ENCODE results near the gene DCPS.
"Not testable (repeated sequence)": the region's sequence is repeated elsewhere in the genome, so short reads cannot be mapped to it uniquely, and the experiment has no call there.

The DCPS gene, protein sequence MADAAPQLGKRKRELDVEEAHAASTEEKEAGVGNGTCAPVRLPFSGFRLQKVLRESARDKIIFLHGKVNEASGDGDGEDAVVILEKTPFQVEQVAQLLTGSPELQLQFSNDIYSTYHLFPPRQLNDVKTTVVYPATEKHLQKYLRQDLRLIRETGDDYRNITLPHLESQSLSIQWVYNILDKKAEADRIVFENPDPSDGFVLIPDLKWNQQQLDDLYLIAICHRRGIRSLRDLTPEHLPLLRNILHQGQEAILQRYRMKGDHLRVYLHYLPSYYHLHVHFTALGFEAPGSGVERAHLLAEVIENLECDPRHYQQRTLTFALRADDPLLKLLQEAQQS

DNA sequence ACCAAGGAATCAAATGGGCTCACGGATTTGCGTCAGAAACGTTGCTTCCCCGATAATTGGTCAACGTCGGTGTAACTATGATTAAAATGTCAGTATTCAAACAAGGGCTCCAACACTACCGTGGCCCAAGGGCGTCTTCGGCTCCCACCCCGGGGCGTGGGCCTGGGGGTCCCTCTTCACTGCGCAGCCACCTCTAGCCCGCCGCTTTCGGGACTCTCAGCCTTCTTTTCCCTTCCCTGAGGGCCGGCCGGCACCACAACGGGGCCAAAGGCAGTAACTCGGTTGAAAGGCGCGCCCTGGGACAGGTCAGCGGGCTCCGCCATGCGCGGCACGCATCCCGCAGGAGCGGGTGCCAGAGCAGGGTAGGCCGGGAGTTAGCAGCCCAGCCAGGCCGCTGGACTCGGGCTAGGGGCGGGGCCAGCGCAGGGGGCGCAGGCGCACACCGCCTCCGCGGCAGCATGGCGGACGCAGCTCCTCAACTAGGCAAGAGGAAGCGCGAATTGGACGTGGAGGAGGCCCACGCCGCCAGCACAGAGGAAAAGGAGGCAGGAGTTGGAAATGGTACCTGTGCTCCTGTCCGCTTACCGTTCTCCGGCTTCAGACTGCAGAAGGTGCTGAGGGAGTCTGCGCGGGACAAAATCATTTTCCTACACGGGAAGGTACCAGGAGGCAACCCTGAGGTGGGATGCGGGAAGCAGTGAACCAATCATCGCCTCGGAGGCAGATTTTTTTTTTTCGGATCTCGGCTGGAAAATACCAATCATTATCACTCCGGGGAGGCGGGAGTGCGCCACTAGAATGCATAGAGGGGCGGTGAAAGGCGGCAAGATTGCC lies at the start of gene DCPS:
DCPS (plus strand) TSS at position 438 of the 834 bp plus-strand sequence; CDS start at position 459, 21 bp downstream.
- peak; percentile 77 for DNase-seq

DNA sequence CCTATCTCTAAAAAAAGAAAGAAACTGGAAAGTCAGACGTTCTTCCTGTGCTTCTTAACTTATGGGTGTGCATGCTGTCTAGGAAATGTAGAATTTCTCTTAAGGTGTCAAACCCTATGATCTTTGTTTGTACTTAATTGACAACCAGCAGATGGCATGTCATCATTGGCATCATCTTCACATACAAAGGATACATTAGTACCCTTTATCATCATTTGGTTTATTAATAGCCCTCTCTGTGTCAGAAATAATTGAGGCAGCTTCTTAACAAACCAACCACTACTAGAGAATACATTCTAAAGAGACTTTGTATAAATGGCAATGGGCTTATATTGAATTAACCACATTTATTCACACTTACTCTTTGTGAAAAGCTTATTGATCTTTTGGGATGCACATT lies 49.0 kb upstream of the DCPS start:
- no peak for DNase-seq

DNA sequence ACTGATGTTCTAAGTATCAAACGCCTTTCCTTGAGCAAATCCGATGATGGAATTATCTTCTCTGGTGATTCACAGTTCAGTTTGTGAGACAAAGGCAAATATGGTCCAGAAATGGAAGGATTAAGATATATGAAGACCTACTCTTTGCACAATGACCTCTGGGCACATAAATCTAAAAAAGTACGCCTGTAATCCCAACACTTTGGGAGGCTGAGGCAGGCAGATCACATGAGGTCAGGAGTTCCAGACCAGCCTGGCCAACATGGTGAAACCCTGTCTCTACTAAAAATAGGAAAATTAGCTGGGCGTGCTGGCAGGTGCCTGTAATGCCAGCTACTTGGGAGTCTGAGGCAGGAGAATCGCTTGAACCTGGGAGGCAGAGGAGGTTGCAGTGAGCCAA lies 48.4 kb upstream of the DCPS start:
- DNase-seq, result not testable (repeated sequence)

DNA sequence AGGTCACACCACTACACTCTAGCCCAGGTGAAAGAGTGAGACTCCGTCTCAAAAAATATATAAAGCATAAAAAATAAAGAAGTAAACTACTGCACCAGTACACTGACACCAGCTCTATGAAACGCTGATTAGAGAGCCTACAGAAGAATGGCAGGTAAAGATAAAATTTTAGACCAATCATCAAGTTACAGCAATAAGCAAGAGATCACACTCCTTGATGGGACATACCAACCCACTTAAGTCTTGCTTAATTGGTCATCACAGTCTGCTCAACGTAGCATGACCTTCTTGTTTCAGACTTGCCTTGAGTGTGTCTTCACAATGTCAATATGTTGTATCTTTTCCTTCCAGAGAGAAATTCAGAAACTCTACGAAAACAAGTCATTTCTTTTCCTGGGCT lies 47.6 kb upstream of the DCPS start:
- DNase-seq, result no peak

DNA sequence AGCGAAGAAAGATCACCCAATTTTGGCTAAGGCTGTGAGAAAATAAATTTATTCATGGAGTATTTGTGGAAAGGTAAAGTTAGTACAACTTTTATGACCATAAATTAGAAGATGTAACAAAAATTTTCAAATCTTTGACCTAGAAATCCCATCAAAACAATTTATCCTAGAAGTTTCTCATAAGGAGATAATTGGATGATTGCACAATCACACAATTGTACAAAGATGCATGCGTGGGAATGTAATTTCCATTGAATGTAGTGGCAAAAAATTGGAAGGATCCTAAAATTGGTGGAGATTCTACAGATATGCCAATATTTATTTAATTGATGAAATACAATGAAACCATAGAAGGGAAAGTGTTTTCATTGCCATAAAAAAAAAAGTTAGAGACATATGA lies 46.7 kb upstream of the DCPS start:
- DNase-seq, result no peak

DNA sequence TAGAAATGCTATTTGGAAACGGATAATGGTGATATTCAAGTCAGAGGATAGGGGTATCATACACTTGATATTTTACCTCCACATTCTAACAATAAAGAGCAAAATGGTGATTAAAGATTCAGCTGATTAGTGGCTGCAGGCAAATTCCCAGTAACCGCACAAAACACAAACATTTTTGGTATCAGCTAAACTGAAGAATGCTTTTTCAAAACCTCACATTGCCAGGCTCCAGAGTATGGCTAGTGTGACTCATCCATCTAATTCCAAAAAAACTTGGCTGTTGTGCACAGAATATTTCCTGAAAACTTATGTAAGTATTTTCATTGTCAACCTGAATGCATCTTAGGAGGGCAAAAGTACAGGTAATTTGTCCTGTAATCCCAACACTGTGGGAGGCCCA lies 46.1 kb upstream of the DCPS start:
- DNase-seq, result no peak

DNA sequence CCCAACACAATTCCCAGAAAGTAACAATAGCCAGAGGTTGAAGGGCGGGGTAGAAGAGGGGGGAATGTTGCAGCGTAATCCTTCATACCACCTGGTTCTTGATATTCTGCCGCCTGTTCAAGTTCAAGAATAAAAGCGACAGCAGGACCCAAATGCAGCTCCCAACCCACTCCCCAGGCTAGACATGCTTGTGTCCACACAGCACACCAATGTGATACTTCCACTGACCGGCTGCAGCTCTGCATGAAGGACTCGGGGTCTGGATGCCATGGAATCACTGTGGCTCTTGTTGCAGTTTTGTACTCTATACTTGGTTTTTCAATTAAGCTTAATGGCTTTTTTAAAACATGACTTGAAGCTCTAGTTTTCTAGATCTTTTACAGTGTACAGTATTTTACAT lies 41.6 kb upstream of the DCPS start:
- no peak for DNase-seq

DNA sequence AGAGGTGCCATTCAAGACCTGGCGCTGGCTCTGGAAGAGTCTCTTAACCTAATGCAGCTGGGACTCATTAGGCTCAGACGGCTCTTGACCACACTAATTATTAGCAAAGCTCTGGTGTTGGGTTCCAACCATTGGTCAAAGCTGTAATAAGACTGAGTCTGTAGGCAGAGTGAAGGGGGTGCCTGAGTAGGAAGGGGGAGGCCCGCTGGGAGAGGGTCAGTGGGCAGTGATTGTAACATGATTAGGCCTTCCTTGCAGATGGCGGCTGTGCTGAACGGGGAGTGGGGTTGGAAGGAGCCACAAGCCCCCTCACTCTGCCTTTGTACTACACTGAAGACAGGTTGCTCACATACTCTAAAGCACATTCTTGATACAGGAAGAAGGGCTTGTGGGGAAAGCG lies 40.4 kb upstream of the DCPS start:
- DNase-seq, result no peak

DNA sequence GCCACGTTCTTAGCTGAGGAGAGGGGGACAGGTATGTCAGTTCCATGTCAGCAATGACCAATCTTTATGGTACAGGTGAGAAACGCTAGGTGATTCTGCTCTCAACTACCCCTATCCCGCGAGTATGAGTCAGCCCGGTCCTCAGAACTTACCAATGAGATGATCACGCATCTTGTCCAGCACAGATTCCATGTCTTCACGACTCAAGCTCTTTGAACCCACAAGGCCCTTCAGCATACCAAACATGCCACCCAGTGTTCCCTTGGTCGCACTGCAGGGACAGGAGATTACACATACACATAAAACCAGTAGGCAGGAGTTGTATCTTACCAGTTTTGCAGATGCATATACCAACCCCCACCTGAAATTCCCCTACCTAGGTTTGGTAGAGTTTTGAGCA lies 38.0 kb upstream of the DCPS start:
- DNase-seq, result no peak

DNA sequence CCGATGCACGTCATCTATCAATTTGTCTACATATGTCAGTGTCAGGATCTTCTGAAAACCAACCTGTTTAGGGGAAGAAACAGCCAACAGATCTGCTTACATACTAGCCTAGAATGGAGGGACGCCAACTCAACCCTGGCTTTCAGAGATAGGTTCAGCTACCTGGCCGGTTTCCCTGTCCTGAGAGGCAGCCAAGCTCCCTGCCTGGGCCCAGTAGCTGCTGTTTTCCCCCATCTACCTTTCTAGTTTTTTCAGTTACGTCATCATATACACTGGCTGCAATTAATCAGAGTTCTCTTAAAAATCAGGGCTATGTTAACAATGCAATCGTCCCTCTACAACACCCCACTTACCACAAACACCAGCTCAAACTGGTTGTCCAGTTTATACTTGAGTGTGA lies 36.2 kb upstream of the DCPS start:
- DNase-seq, result no peak

DNA sequence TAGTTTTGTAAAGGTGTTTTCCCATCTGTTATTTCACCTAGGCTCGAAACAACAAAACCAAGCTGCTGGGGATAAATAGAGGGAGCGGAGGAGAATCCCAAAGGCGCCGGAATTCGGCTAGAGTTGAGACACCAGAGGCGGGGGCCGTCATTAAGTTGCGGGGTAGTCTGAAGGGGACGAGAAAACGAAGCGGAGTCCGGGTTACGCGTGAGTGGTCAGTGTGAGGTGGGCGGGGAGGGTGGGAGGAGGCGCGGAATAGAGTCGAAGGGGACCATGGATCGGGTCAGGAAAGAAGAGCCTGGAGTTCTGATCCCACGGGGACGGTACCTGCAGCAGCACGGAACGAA lies 35.5 kb upstream of the DCPS start:
- DNase-seq, result no peak

DNA sequence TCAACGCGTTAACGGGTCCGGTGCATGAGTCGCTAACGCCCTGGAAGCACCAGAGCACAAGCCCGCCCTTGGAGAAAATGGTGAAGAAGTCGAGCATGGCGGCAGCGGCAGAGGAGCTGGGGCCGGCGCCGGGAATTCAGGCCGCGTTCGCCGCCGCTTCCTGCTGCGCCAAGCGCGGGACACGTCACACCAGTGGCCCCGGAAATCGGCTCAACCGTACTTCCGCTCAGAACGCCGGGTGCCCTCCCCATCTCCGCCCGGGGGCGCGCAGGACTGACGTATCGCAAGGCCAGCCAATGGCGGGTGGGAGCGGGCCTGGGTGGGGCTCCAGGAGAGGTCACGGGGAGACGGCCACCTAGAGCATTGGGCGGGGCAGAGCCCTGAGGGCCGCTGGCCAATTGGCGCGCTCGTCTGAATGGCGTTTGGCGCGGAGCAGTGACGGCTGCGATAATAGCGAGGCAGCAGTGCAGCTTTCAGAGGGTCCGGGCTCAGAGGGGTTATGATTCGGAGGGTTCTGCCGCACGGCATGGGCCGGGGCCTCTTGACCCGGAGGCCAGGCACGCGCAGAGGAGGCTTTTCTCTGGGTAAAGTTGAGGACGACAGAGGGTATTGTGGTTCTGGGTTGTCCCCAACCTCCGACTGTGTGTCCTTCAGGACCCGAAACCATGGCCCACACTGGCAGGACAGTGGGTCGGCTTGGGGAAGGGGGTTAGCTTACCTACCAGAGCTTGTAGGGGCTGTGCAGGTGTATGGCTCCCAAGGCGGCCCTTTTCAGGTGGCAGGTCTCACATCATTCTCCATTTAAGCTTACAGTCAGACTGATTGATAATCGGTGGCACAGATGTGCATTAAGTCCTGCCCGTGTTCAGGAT lies 34.9 kb upstream of the DCPS start, which contains the start of the genes FOXRED1 and SRPRA:
FOXRED1 (plus strand) TSS at position 447 of the 872 bp plus-strand sequence; CDS start at position 500, 53 bp downstream.
SRPRA (minus strand) TSS at position 188 of the 872 bp plus-strand sequence; CDS start at position 97, 91 bp downstream.
- DNase-seq, result peak; percentile 99

DNA sequence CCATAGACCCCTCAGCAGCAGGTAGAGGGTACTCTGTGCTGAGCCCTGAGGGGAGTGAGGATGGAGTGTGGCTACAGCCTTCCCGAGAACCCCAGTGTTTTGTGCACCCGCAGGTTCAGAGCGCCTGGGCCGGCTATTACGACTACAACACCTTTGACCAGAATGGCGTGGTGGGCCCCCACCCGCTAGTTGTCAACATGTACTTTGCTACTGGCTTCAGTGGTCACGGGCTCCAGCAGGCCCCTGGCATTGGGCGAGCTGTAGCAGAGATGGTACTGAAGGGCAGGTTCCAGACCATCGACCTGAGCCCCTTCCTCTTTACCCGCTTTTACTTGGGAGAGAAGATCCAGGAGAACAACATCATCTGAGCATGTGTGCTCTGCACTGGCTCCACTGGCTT lies 26.5 kb upstream of the DCPS start:
- no peak for DNase-seq

DNA sequence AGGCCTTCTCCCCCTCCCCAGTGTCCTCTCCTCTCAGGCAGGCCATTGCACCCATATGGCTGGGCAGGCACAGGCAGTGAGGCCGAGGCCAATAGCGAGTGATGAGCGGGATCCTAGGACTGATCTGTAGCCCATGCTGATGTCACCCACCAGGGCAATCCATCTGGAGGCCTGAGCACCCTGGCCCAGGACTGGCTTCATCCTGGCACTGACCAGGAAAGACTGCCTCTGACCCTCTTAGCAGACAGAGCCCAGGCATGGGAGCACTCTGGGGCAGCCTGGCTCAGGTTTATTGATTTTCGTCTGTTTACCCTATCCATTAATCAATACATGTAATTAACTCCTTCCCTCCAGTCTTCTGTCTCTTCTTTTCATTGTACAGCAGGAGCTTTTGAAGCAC lies 26.1 kb upstream of the DCPS start:
- no peak for DNase-seq

DNA sequence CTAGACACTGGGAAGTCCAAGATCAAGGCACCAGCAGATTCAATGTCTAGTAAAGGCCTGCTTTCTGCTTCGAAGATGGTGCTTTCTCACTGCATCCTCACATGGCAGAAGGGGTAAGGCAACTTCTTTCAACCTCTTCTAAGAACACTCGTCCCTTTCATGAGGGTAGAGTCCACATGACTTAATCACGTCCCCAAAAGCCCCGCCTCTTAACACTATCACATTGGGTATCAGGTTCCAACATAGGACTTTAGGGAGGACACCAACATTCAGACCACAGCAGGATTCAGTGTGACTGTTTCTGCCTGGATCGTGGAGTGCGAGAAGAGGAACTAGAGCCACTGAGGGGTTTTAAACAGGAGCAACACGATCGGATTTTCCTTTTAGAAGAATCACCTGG lies 24.7 kb upstream of the DCPS start:
- DNase-seq, result no peak

DNA sequence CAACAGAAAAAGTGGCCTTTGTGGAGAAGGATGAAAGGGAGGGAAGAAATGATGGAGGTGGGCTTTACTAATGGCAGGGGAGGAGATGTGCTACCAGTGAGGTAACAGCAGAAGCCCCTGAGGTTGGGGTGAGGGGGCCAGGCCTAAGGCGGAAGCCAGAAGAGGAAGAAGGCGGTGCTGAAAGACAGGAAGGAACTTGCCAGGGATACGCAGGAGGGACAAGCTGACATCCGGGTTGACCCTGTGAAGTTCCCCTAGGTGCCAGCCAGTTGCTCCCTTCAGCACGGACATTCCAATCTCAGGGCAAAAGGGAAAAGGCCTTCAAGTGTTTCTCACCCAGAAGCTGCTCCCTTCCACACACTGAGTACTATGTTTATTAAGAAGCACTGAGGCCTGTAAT lies 23.3 kb upstream of the DCPS start:
- DNase-seq, result no peak

DNA sequence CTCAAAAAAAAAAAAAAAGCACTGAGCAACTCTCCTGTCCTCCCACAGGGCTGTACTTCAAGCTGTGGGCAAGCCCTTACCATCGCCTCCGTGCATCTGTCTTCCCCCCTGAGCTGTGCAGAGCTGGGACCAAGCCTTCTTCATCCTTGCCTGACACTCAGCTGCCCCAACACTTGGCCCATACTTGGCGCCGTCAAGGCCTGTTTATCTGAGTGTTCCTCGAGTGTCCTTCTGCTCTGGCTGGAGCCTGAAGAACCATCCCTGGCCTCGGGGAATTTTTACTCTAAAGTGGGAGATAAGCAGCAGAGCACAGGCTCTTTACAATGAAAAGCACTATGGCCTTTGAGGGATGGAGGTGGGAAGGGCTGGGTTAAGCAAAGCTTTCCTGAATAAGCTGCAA lies 22.6 kb upstream of the DCPS start:
- DNase-seq, result no peak

DNA sequence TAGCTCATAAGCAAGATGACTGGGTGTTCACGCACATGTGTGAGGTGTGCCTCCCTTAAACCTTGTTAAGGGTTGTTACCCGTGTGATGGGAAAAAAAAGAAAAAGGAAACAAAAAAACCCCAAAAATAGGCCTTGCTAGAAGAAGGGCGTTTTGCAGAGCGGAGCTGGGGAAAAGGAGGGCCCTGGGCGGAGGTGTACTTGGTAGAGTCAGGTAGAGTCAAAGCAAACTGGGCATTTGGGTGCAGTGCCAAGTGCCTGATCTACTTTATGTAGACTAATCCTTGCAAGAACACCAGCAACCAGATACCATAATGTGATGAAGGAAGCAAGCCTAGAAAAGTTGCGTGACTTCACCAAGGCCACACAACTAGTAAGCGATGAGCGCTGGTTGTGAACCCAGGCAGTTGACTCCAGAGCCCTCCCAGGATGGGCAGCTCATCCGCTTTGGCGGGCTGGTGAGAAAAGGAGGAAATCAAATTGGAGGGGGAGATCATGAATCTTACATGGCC lies 22.1 kb upstream of the DCPS start:
- DNase-seq, result no peak

DNA sequence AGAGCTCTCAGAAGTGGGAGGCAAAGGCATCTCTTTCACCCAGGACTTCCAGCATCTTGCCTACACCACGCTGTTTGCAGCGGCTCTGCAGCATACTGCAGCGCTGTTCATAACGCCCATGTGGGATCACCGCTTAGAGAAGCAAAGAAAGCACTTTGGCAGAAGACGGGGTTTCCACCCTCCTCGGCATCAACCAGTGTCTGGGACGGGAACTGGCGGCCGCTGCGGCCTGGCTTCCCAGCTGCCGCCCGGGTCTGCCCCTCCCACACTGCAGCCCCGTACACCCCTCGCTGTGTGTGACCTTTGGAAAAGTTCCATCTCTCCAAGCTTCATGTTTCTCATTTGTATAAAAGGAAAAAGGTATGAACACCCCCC lies 21.5 kb upstream of the DCPS start:
- DNase-seq, result peak; percentile 20

DNA sequence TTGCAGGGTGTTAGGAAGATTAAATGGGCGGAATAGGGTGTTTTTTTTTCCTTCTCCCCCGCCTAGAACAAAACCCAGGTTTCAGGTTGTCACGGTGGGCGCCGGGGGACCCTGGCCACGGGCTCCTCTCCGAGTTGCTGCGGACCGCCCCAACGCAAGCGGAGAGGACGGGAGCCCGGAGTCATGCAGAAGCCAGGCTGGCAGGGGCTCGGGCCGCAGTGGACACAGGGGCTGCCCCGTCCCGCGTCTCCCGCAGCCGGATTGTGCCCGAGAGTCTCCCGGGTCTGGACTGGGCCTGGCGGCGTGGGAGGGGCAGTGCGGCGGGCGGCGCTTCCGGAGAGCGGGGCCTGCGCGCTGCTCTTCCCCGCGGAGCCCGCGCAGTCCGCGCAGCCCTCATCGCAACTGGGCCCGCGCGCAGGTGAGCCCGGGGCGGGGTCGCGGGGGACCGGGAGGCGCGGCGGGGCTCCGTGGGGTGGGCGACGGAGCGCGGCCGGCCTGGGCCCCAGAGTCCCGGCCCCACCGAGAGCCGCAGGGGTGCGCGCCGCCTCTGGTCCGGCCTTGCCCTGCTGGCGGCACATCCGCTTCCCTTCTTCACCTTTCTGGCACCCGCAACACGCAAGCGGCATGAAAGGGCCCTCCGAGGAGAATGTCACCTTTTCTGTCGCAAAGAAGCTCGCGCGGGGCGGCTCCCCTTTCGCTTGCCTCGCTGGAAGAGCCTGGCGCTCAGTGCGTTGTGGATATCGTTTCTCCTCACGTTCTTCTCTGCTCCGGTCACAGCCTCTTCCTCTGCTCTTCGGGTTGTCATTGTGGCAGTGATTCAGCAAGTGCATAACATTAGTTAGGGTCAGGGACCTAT lies 20.9 kb upstream of the DCPS start, which contains the start of gene TIRAP:
TIRAP (plus strand) TSS at position 358 of the 856 bp plus-strand sequence. CDS start 7,802 bp downstream, outside the sequence.
- DNase-seq, result peak; percentile 36

DNA sequence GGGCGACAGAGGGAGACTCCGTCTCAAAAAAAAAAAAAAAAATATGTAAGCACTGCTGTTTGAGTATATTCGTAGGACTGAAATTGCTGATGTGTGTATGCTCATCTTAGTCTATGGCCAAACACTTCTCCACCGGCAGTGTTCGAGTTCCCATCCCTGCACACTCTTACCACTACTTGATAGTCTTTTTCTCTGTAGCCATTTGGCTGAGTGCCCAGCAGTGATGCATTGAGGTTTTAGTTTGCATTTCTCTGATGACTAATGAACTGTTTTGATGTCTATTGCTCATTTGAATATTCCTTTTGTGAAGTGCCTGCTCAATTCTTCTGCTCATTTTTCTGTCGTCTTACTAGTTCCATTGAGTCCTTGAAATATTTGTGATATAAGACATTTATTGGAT lies 19.0 kb upstream of the DCPS start:
- peak; percentile 77 for DNase-seq

DNA sequence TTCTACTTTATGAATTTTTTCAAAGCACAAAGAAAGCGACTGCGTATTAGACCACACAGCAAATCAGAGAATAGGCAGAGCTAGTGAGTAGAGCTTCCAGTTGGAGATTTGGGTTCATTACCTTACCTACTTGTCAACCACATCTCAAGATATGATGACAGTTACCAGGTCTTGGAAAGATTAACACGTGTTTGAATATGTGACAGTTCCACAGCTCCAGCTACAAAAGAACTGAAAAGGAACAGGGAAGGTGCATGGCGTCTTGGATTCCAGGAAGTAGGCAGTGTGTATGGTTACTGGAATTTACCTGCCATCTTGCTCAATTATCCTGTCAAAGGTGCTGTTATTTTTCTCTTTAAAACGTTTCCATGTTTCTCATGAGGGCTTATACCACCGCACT lies 15.6 kb upstream of the DCPS start:
- no peak for DNase-seq
